Measurements from ENCODE around the gene VPS39. TPM values are rescaled to one million over a fixed set of nuclear protein-coding genes. Genes with fewer than 3 reads are reported as not detected.

The VPS39 gene
- total and polyA plus RNA-seq, 7 experiments from 2014 or later = 31.8 to 115 (median 90.4) TPM

GRCh38 chr15:42182328-42182886 lies 25.7 kb downstream of the VPS39 start:
- peak overlapping the region in 2 of 9 donors; percentile 34 to 49 for H3K27ac Mint-ChIP-seq
- no peaks in the 10 kb centered on the region for H3K4me1 ChIP-seq (ENCODE audit: control insufficient read depth in 2 of 2, insufficient read depth in 2 of 2, low read length in 2 of 2)
- no peaks in the 10 kb centered on the region for H3K27me3 Mint-ChIP-seq
- no peaks in the 10 kb centered on the region for H3K4me1 Mint-ChIP-seq
- POLR2A ChIA-PET = no interaction called here
- ATAC-seq (no peak), DNase-seq (no peak)
- no peak overlapping the region for H3K4me3 ChIP-seq (ENCODE audit: low read length)
- H3K27me3 ChIP-seq (ENCODE audit: control insufficient read depth in 2 of 2, insufficient read depth in 2 of 2, low read length in 2 of 2) = no peaks in the 10 kb centered on the region
- H3K9me3 ChIP-seq (ENCODE audit: control insufficient read depth in 2 of 3, low read length in 3 of 3) = no peaks in the 10 kb centered on the region
- peaks cover 20 to 77% (median 30%) of the 10 kb centered on the region in 5 donors for H3K36me3 Mint-ChIP-seq
- no peak overlapping the region for H3K27ac ChIP-seq (ENCODE audit: low read depth, low read length)
- intact Hi-C loops (cut with micrococcal nuclease) = no loop called here
- CTCF ChIA-PET = no interaction called here
- H3K4me3 Mint-ChIP-seq = no peak overlapping the region
- peaks cover 26 to 83% (median 36%) of the 10 kb centered on the region in 3 experiments for H3K36me3 ChIP-seq (ENCODE audit: control insufficient read depth in 2 of 3, insufficient read depth in 3 of 3, low read length in 3 of 3)
- H3K9me3 Mint-ChIP-seq = no peaks in the 10 kb centered on the region

- CTCF ChIA-PET = interaction anchor here (0.6 kb wide), 1 partner anchor 8 kb away, joined by 6 read pairs; no protein-coding TSS in a partner anchor
- Mint-ChIP-seq H3K36me3 (peaks cover 8 to 64% (median 36%) of the 10 kb centered on the region in 5 donors), H3K27ac (no peak overlapping the region), H3K4me3 (no peak overlapping the region), H3K9me3 (no peaks in the 10 kb centered on the region), H3K27me3 (no peaks in the 10 kb centered on the region), H3K4me1 (no peaks in the 10 kb centered on the region)
- Histone ChIP-seq H3K27me3 (ENCODE audit: control insufficient read depth in 2 of 2, insufficient read depth in 2 of 2, low read length in 2 of 2) (no peaks in the 10 kb centered on the region), H3K9me3 (ENCODE audit: control insufficient read depth in 2 of 3, low read length in 3 of 3) (no peaks in the 10 kb centered on the region), H3K4me1 (ENCODE audit: control insufficient read depth in 2 of 2, insufficient read depth in 2 of 2, low read length in 2 of 2) (no peaks in the 10 kb centered on the region), H3K27ac (ENCODE audit: low read depth, low read length) (no peak overlapping the region), H3K4me3 (ENCODE audit: low read length) (no peak overlapping the region), H3K36me3 (ENCODE audit: control insufficient read depth in 2 of 3, insufficient read depth in 3 of 3, low read length in 3 of 3) (peaks cover 12 to 78% (median 20%) of the 10 kb centered on the region in 3 experiments)
- DNase-seq = no peak
- intact Hi-C loops (cut with micrococcal nuclease) = no loop called here
- POLR2A ChIA-PET = no interaction called here
- no peak for ATAC-seq
Measured at GRCh38 chr15:42178056-42178455, 30.0 kb downstream of the VPS39 start.

GRCh38 chr15:42175671-42176070 lies 32.4 kb downstream of the VPS39 start:
- H3K9me3 Mint-ChIP-seq = no peaks in the 10 kb centered on the region

GRCh38 chr15:42172475-42172874 lies 35.6 kb downstream of the VPS39 start:
- peak overlapping the region in 7 of 9 donors; percentile 9 to 85 (median 27) for H3K27ac Mint-ChIP-seq
- intact Hi-C loops (cut with micrococcal nuclease) = no loop called here

More at GRCh38 chr15:42175671-42176070, 32.4 kb downstream of the VPS39 start:
- ChIA-PET POLR2A (no interaction called here), CTCF (no interaction called here)
- Histone ChIP-seq H3K4me1 (ENCODE audit: control insufficient read depth in 2 of 2, insufficient read depth in 2 of 2, low read length in 2 of 2) (no peaks in the 10 kb centered on the region), H3K36me3 (ENCODE audit: control insufficient read depth in 2 of 3, insufficient read depth in 3 of 3, low read length in 3 of 3) (peaks cover 16 to 84% (median 29%) of the 10 kb centered on the region in 3 experiments), H3K4me3 (ENCODE audit: low read length) (no peak overlapping the region), H3K9me3 (ENCODE audit: control insufficient read depth in 2 of 3, low read length in 3 of 3) (no peaks in the 10 kb centered on the region), H3K27ac (ENCODE audit: low read depth, low read length) (no peak overlapping the region), H3K27me3 (ENCODE audit: control insufficient read depth in 2 of 2, insufficient read depth in 2 of 2, low read length in 2 of 2) (no peaks in the 10 kb centered on the region)
- ATAC-seq (no peak), DNase-seq (no peak)
- no peaks in the 10 kb centered on the region for H3K27me3 Mint-ChIP-seq
- no peak overlapping the region for H3K4me3 Mint-ChIP-seq
- peaks cover 5 to 65% (median 45%) of the 10 kb centered on the region in 5 donors for H3K36me3 Mint-ChIP-seq
- intact Hi-C loops (cut with micrococcal nuclease) = no loop called here
- peaks cover 0 to 16% (median 11%) of the 10 kb centered on the region in 7 donors for H3K4me1 Mint-ChIP-seq
- H3K27ac Mint-ChIP-seq = no peak overlapping the region

GRCh38 chr15:42171795-42172194 lies 36.3 kb downstream of the VPS39 start:
- Histone ChIP-seq H3K4me1 (ENCODE audit: control insufficient read depth in 2 of 2, insufficient read depth in 2 of 2, low read length in 2 of 2) (no peaks in the 10 kb centered on the region), H3K9me3 (ENCODE audit: control insufficient read depth in 2 of 3, low read length in 3 of 3) (no peaks in the 10 kb centered on the region), H3K4me3 (ENCODE audit: low read length) (no peak overlapping the region), H3K27ac (ENCODE audit: low read depth, low read length) (no peak overlapping the region), H3K36me3 (ENCODE audit: control insufficient read depth in 2 of 3, insufficient read depth in 3 of 3, low read length in 3 of 3) (peaks cover 21 to 82% (median 40%) of the 10 kb centered on the region in 3 experiments), H3K27me3 (ENCODE audit: control insufficient read depth in 2 of 2, insufficient read depth in 2 of 2, low read length in 2 of 2) (no peaks in the 10 kb centered on the region)
- ChIA-PET CTCF (no interaction called here), POLR2A (interaction anchor here (0.6 kb wide), 1 partner anchor 1281 kb away, joined by 3 read pairs; no protein-coding TSS in a partner anchor)
- Mint-ChIP-seq H3K9me3 (no peaks in the 10 kb centered on the region), H3K36me3 (peaks cover 10 to 60% (median 45%) of the 10 kb centered on the region in 5 donors), H3K27ac (peak overlapping the region; percentile 7 to 85 (median 48)), H3K4me1 (peaks cover 0 to 16% (median 11%) of the 10 kb centered on the region in 7 donors), H3K4me3 (no peak overlapping the region), H3K27me3 (no peaks in the 10 kb centered on the region)
- DNase-seq (no peak), ATAC-seq (no peak)
- intact Hi-C loops (cut with micrococcal nuclease) = no loop called here

More at GRCh38 chr15:42172475-42172874, 35.6 kb downstream of the VPS39 start:
- H3K27me3 ChIP-seq (ENCODE audit: control insufficient read depth in 2 of 2, insufficient read depth in 2 of 2, low read length in 2 of 2) = no peaks in the 10 kb centered on the region
- Mint-ChIP-seq H3K4me3 (no peak overlapping the region), H3K4me1 (peaks cover 0 to 16% (median 11%) of the 10 kb centered on the region in 7 donors), H3K9me3 (no peaks in the 10 kb centered on the region), H3K36me3 (peaks cover 10 to 57% (median 39%) of the 10 kb centered on the region in 5 donors), H3K27me3 (no peaks in the 10 kb centered on the region)
- H3K36me3 ChIP-seq (ENCODE audit: control insufficient read depth in 2 of 3, insufficient read depth in 3 of 3, low read length in 3 of 3) = peaks cover 16 to 80% (median 34%) of the 10 kb centered on the region in 3 experiments
- ChIA-PET POLR2A (interaction anchor here (0.6 kb wide), 1 partner anchor 1281 kb away, joined by 3 read pairs; no protein-coding TSS in a partner anchor), CTCF (no interaction called here)
- no peaks in the 10 kb centered on the region for H3K9me3 ChIP-seq (ENCODE audit: control insufficient read depth in 2 of 3, low read length in 3 of 3)
- H3K4me1 ChIP-seq (ENCODE audit: control insufficient read depth in 2 of 2, insufficient read depth in 2 of 2, low read length in 2 of 2) = no peaks in the 10 kb centered on the region
- no peak overlapping the region for H3K4me3 ChIP-seq (ENCODE audit: low read length)
- ATAC-seq (no peak), DNase-seq (no peak)
- no peak overlapping the region for H3K27ac ChIP-seq (ENCODE audit: low read depth, low read length)

- intact Hi-C loops (cut with micrococcal nuclease) = no loop called here
- Histone ChIP-seq H3K9me3 (ENCODE audit: control insufficient read depth in 2 of 3, low read length in 3 of 3) (no peaks in the 10 kb centered on the region), H3K4me3 (ENCODE audit: low read length) (no peak overlapping the region), H3K27me3 (ENCODE audit: control insufficient read depth in 2 of 2, insufficient read depth in 2 of 2, low read length in 2 of 2) (no peaks in the 10 kb centered on the region), H3K27ac (ENCODE audit: low read depth, low read length) (no peak overlapping the region), H3K4me1 (ENCODE audit: control insufficient read depth in 2 of 2, insufficient read depth in 2 of 2, low read length in 2 of 2) (no peaks in the 10 kb centered on the region), H3K36me3 (ENCODE audit: control insufficient read depth in 2 of 3, insufficient read depth in 3 of 3, low read length in 3 of 3) (peaks cover 21 to 85% (median 41%) of the 10 kb centered on the region in 3 experiments)
- peak; percentile 24 for ATAC-seq
- no peaks in the 10 kb centered on the region for H3K9me3 Mint-ChIP-seq
- DNase-seq = no peak
- H3K27ac Mint-ChIP-seq = peak overlapping the region in 6 of 9 donors; percentile 9 to 85 (median 38)
- H3K4me3 Mint-ChIP-seq = peak overlapping the region in 1 of 10 donors; percentile 27
- H3K27me3 Mint-ChIP-seq = no peaks in the 10 kb centered on the region
- H3K4me1 Mint-ChIP-seq = peaks cover 0 to 16% (median 11%) of the 10 kb centered on the region in 7 donors
- ChIA-PET POLR2A (no interaction called here), CTCF (no interaction called here)
- peaks cover 10 to 67% (median 47%) of the 10 kb centered on the region in 5 donors for H3K36me3 Mint-ChIP-seq
Measured at GRCh38 chr15:42171122-42171521, 37.0 kb downstream of the VPS39 start.

All from naive thymus-derived CD4-positive, alpha-beta T cell (primary cell).